NCI-H526 (cell line): Measurements from ENCODE around the gene EML4.
A peak's percentile ranks its signal among the peaks of the same experiment; 100 is the strongest.
"Not testable (repeated sequence)": the region's sequence is repeated elsewhere in the genome, so short reads cannot be mapped to it uniquely, and the experiment has no call there.

Experiments
- DNase-seq, 2 experiments: peaks; one replicate each; lab custom pipeline; 2025; lab: John Stamatoyannopoulos, UW

Gene EML4

DNA sequence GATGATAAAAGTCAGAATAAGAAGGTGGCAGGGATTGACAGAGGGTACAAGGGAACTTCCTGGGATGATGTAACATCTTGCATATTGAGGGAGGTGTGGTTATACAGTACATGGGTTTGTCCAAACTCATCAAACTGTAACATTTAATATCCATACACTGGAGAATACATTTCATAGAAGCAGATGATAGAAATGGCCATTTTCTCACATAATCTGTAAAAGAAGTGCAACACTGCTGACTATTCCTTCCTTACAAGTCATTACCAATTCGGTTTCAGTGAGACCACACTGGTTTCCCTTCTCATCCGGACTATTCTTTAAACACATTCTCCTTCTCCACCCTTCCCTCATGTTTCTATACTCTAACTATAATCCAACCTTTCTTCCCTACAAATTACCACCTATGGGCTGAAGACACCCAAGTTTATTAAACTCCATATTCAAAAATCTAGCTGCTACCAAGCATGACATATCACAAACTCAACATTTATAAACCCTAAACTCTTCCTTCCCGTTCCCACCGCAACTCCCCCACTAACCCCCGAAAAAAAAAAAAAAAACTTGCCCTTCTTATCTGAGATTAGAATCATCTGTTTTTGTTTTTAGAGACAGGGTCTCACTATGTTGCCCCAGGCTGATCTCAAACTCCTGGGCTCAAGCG, 190.3 kb downstream of the EML4 start:
- DNase-seq: no peak

DNA sequence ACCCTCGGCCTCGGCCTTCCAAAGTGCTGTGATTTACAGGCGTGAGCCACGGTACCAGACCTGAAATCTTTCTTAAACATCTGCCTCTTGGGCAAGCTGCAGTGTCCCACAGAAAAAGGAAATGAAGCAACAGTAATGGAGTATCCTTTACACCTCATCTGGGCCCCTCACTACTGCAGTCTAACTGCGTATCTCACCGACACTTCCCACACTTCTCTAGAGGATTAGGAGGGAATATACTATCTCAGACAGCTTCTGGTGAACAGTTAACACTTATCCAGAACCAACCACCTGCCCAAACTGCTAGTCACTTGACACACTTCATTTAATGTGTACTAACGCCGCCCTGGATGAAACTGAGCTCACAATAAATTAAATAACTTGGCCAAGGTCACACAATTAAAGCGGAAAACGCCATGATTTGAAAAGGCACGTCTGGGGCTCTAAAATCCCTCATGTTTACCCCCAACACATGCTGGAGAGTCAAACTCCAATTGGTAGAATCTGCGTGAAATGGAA, 190.9 kb downstream of the EML4 start:
- DNase-seq: no peak

DNA sequence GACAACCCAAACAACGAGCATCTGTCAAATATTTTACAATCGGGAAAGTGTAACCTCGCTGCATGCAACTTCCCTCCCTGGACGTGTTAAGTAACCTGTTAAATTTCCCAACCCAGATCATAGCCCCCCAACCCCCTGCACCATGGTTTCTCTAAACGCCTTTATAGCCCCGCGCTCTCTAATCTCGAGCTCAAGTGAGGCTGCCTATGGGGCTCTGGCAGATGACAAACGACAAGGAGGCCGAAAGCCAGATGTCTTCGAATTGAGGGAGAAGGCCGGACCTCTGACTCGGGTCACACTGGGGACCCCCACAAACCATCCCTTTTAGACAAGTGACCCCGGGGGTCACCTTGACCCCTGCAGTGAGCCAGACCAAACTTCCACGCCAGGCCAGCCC, 191.3 kb downstream of the EML4 start:
- peak in 1 of 2 experiments; percentile 9 for DNase-seq

DNA sequence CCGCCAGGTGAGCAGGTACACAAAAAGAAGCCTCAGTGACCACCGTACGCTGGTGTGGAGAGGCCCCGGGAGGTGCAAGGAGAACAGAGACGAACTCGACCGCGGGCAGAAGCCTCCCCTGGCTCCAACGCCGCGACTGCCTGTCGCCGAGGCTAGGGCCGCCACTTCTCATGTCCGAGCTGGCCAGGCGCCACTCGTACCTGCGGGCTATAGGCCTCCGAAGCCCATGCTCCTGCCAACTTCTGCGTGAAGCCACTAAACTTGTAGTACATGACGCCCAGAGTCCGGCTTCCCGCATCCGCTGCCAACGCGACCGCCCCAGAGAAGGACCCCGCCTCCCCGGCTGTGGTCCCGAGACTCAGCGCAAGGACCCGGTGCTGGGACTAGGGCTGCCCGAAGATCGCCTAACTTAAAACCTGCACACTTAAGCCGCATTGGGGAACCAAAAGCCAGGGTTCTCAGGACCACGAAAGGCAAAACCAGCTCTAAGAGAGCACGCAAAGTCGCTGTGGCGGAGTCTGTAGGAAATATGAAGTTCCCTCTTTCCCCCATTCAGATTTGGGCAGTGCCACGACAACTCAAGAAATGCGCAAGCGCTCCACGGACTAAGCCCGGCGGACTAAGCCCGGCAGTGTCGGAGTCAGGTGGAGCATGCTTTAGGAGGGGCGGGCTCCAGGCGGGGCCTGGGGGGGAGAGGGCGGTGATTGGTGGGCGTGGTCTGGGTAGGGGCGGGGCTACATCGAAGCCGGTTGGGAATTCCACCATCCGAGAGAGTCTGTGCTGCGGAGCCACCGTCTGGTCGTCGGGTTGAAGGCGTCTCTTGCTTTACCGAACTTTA, 192.0 kb downstream of the EML4 start, which contains the start of gene COX7A2L:
Gene COX7A2L (minus strand): TSS at position 328 of the 838 bp plus-strand sequence. CDS start 56 bp downstream, at position 272.
- peak; percentile 95 to 97 for DNase-seq

DNA sequence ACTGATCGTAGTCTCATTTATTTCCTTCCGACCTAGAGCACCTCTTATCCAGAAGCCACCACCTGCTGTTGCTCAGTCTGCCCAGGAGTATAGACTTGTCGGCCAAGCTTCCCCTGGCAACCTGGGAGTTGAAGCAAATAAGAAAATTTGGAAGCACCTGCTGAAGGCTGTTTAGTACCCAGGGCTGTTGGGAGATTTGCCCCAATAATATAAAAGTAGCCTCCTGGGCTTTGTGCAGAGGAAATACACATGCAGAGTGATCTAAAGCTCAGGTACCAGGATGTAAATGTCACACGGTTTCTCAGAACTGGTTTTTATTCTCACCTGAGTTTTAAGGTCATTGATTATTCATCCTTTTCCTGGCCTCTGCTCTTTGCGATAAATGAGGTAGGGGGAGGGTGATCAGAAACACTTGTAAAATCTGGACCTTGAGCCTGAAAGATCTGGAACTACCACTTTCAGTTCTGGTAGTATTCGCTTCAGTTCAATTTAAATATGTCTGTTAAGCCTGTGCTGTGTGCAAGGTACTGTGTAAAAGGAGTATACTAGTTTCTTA, 192.7 kb downstream of the EML4 start:
- DNase-seq: peak in 1 of 2 experiments; percentile 37

DNA sequence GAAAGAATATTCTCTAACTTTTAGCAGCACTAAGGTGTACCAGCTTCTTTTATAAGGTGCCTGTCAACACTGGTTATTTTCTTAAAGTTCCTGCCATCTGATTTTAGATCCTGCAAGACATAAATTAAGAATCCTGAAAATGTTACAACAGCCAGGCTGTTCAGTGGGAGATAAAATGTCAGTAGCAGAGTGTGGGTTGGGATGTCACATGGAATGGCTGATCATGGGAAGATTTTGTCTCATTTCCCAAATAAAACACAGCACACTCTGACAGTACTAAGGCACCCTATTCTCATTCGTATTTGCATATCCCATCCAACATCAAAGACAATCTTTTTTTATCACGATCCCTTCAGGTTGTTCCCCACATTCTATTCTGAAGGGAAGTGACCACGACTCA, 194.3 kb downstream of the EML4 start:
- DNase-seq: no peak

DNA sequence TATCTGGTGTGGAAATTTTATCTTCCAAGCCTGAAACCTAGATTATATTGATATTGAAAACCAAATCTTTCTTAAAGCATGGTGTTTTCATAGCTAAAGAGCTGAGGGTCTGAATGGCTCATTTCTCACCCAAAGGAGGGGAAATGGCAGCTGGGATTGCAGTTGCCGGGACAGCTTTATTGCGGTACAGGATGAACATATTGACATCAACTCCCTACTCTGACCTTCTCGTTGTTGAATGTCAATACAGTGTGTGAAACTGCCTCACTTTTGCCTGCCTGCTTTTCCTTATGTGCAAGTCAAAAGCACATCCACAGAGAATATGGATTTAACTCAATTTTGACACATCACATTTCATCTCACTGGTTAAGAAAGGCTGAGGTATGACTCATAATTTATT, 195.5 kb downstream of the EML4 start:
- DNase-seq: no peak

DNA sequence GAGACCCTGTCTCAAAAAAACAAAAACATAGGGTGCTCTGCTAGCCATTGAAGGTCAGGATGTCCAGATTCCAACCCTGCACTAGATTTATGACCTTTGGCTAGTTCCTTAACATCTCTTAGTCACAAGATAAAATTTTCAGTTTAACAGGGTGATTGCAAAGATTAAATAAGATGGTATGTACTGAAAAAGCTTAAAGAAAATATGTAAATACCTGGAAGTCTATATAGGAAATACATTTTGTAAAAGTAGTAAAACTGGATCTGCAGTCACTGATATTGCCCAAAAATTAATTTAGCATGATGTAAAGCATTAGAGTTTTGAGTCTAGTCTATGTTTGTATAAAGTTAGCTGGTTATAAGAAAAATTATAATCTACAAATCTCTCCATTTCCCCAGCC, 197.3 kb downstream of the EML4 start:
- DNase-seq: no peak

DNA sequence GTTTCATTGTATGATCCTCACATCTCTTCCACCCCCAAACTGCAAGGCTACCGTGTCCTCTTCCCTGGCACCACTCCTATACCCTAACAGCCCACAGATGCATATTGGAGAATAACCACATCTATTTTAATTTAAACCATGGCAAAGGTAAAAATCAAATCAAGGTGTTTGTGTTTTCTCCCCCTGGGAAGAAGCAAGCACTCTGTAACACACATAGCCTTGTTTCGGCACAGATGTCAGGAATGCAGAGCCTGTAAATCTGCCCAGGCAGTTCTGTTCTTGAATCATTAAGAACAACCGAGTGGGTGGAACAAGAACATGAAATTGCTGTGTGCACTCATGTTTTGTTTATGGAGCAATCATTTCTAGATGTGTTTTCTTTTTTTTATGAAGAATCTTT, 198.7 kb downstream of the EML4 start:
- no peak for DNase-seq

DNA sequence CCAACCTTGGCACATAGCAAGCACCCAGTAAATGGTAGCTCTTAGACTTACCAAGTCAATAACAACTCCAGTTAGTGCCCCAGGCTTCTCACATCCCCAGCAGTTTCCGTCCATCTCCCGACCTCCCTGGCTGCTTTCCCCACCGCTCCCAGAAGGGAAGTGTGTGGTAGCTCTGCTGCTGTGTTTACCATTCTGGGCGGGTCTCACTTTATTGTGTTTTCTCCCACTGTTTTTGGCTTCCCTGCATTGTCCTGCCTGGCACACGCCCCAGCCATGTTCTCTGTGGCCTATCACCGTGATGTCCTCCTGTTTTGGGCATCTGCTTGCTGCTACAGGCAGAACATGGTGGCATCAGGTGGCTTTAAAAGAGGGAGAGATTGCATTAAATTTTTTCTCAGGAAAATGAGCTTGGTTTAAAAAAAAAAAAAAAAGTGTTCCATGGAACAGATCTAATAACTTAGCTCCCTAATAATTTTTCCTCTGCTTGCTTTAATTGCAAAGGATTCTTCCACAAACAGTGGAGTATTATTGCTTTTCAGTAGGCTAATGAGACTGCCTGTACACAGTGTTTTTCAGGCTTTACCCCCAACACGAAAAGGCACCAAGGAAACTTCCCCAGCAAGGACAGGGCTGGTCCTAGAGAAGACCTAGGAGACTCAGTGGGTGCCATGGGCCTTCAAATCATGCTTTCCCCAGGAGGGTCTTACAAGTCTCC, 199.8 kb downstream of the EML4 start:
- no peak for DNase-seq

DNA sequence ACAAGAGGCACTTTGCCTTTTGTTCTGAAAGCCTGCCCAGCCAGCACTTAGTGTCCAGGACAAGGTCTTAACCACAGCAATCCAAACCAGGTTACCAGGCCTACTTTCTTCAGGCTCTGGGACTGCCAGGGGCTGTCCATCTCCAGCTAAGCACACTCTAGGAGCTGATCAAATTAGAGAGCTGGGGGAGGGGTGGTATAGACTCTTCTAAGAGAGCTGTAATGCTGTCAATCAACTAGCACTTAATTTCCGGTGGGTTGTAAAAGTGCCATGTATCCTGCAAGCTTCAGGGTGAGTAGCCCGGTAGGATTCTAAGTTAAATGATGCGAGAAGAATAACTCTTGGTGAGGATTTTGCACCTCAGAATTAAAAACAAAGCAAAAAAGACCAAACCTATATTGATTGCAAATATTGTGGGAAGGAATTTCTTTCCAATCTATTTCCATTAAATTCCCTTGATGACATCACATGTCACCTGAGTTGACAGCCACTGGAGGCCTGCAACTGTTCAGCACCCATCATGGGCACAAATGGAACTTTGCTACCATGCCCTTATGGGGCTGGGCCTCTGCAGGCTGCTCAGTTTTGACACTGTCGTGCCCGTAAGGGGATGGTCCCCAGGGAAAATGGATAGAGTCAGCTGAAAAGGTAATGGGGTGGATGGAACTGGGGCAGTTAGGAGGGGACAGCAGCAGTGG, 200.5 kb downstream of the EML4 start:
- no peak for DNase-seq

DNA sequence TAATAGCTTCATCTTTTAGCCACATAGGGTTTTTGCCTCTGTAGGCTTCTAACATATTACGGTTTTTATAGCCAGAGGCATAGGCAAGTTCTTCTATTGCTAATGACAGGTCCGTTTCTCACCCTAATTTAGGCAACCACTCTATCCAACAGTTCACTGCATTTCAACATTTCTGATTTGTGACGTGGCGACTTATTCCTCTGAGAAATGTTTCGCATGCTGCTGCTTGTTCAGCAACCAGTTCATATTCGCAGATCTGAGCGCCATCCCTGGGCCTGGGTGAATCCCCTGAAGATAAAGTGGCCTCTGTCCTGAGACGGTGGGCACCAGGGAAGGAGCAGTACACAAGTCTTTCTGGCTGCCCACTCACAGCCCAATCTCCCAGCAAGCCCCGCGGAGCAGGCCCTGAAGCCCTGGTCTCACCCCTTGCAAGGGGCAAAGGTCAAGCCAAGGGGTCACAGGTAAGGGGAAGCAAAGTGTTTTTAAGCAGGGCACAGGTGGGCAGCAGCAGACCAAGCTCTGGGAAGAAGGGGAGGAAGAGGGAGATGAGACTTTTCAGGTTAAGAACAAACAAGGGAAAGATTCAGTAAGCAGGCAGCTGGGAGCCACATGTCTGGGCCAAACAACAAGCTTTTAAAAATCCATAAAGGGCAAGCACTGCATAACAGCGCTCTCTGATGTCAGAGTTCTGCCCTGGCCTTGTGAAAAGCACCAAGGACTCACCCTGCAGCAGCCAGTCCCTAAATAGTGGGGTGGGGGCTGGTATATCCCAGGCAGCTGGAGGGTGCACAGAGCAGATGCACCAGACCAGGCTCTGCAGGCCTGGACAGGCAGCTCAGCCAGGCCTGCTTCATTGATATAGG, 202.7 kb downstream of the EML4 start:
- DNase-seq: no peak

DNA sequence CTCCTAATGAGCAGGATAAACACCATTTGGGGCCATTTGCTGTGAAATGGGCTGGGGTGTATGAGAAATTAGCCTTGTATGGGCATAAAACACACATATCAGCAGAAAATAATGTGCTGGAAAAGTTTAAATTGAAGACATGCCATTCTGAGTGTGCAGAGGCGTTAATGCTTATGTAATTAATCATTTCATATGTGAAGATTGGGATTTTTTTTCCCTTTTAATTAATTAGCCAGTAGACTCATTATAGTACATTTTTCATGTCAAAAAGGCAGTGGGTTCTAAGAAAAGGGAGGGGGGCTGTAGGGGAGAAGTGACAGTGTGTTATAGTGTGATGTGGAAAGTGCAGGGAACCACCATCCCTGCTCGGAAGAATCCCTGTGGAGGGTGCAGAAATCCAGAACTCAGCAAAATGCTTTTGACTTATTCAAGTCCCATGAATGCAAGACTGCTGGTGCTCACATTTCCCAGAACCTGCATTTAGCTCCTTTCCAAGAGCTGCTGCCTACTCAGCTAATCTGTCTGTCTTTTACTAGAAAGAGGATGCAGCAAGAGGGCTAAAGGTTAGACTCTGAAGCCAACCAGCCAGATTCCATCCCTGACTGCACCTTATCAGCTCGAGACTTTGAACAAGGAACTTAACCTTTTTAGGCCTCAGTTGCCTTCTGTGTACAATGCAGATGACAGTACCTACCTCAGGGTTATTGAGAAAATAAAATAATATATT, 203.5 kb downstream of the EML4 start:
- no peak for DNase-seq

DNA sequence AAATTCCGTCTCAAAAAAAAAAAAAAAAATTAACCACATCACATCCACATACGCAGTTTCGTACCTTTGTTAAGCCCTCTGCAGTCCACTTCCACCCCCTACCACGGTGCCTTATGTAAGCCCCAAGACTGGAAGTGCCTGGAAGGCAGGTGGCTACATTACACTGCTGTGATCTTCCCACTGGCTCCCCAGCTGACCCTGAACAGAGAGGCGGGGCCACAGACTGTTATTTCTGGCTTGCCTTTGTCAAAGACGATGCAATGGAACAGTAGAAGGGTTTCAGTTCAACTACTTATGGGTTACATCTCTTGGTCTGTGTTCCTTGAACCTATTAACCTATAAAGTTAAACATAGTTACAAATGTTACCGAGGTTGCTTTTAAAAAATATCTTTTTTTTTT, 207.6 kb downstream of the EML4 start:
- DNase-seq: no peak

DNA sequence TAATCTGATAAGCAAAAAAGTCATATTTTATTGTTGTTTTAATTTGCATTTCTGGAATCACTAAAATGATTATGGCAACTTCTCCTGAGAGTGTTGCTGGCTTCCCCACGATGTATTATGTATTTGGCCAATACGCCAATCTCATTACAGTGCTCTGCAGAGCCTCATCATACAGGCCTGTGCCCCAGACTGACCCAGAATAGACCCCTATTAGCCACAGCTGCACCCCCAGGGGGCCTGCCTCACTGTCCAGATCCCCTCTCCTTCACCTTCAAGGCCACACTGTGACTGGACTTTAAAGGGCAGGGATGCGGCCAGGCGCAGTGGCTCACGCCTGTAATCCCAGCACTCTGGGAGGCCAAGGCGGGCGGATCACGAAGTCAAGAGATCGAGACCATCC, 209.3 kb downstream of the EML4 start:
- DNase-seq: no peak

DNA sequence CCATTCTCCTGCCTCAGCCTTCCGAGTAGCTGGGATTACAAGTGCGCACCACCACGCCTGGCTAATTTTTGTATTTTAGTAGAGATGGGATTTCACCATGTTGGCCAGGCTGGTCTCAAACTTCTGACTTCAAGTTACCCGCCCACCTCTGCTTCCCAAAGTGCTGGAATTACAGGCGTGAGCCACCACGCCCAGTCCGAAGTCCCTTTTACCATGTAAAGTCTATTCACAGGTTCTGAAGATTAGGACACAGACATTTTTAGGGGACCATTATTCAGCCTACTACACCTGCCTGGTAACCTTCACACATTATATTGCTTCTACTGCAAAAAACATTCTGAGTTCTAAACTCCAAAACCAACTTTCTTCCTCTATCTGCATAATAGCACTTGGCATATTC, 210.9 kb downstream of the EML4 start:
- not testable (repeated sequence) for DNase-seq

DNA sequence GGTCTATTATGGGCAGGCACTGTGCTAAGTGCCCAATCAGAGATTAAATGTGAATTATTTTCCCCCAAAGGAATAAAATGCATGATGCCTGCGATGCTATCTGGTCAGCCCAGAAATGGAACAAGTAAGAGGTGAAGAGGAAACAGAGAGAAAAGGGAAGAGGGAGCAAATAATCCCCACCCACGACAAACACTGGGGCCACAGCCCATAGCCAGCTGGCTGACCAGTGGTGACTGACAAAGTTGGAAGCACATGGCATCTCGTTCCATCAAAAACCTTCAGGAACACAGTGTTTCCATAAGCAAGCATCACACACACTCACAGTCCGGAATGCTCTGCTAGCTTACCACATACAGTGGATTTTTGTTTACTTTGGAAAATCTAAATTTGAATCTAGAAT, 213.0 kb downstream of the EML4 start:
- DNase-seq: peak in 1 of 2 experiments; percentile 35
